CD14-positive monocyte (primary cell): ENCODE results near the gene APOL4. TPM values are rescaled to one million over a fixed set of nuclear protein-coding genes. Genes with fewer than 3 reads are reported as not detected.
A peak's percentile ranks its signal among the peaks of the same experiment; 100 is the strongest.

Experiments used
- DNase-seq, 3 donors: peaks; one replicate each; pipeline ENCODE4 v3.0.0-alpha.2; 2011 to 2022
- H2AFZ ChIP-seq: 2 replicates; pipeline ENCODE4 v1.6.0; 2012; ENCODE audit warnings: mild to moderate bottlenecking, low read depth, low read length, inconsistent platforms; ENCODE audit not compliant: insufficient read depth, poor library complexity, severe bottlenecking
- H3K27ac ChIP-seq, 2 donors: 1 replicate in 1 of 2; 2 replicates in 1 of 2; pipeline ENCODE4 v1.5.1; 2012 to 2013; ENCODE audit warnings: low read length in 2 of 2, control low read depth in 1 of 2, inconsistent platforms in 1 of 2, low read depth in 1 of 2, mild to moderate bottlenecking in 1 of 2
- H3K27me3 ChIP-seq, 2 donors: one replicate each; pipeline versions ENCODE4 v1.6.0 to v1.6.1; 2011 to 2013; ENCODE audit warnings: low read length in 2 of 2; ENCODE audit not compliant: control insufficient read depth in 2 of 2, insufficient read depth in 2 of 2
- H3K36me3 ChIP-seq, 2 donors: replicated peaks in 1 of 2; 1 replicate in 1 of 2; 2 replicates in 1 of 2; pipeline versions ENCODE4 v1.5.1 to v1.6.1; 2012 to 2013; ENCODE audit warnings: low read length in 2 of 2, control low read depth in 1 of 2, inconsistent platforms in 1 of 2, mild to moderate bottlenecking in 1 of 2; ENCODE audit not compliant: insufficient read depth in 2 of 2, control insufficient read depth in 1 of 2
- H3K4me1 ChIP-seq, 2 donors: 1 replicate in 1 of 2; 2 replicates in 1 of 2; pipeline versions ENCODE4 v1.5.1 to v1.6.1; 2012 to 2013; ENCODE audit warnings: low read length in 2 of 2, control low read depth in 1 of 2, inconsistent platforms in 1 of 2, mild to moderate bottlenecking in 1 of 2, moderate library complexity in 1 of 2; ENCODE audit not compliant: insufficient read depth in 2 of 2, control insufficient read depth in 1 of 2
- H3K4me2 ChIP-seq: replicated peaks from 2 replicates; pipeline ENCODE3; 2012; ENCODE audit warnings: low read length, moderate library complexity, mild to moderate bottlenecking; ENCODE audit not compliant: poor library complexity, severe bottlenecking; ENCODE audit errors: extremely low read depth
- H3K4me3 ChIP-seq, 3 experiments: fragments of 200-600 bp in 1 of 3; sonication (generic) in 1 of 3; replicated peaks in 1 of 3; 1 replicate in 2 of 3; 2 replicates in 1 of 3; pipeline ENCODE4 v1.5.1; 2011 to 2013; ENCODE audit warnings: low read length in 3 of 3, mild to moderate bottlenecking in 3 of 3, control low read depth in 2 of 3, low read depth in 2 of 3, inconsistent platforms in 1 of 3, moderate library complexity in 1 of 3
- H3K79me2 ChIP-seq: 2 replicates; pipeline ENCODE4 v1.6.0; 2012; ENCODE audit warnings: mild to moderate bottlenecking, control low read depth, inconsistent platforms, low read length, moderate library complexity; ENCODE audit not compliant: insufficient read depth
- H3K9ac ChIP-seq: 2 replicates; pipeline ENCODE4 v1.6.0; 2017; ENCODE audit warnings: low read length, mild to moderate bottlenecking; ENCODE audit not compliant: insufficient read depth, poor library complexity, severe bottlenecking
- H3K9me3 ChIP-seq, 2 donors: replicated peaks in 1 of 2; 1 replicate in 1 of 2; 2 replicates in 1 of 2; pipeline versions ENCODE4 v1.5.1 to v1.6.1; 2012 to 2013; ENCODE audit warnings: low read length in 2 of 2, control low read depth in 1 of 2; ENCODE audit not compliant: control insufficient read depth in 1 of 2, insufficient read depth in 1 of 2
- H4K20me1 ChIP-seq: 2 replicates; pipeline ENCODE4 v1.6.0; 2012; ENCODE audit warnings: mild to moderate bottlenecking, low read length, control low read depth, moderate library complexity; ENCODE audit not compliant: insufficient read depth
- H3K27ac Mint-ChIP-seq, 7 donors: one replicate each; pipeline ENCODE4 v1.8.0; 2020; ENCODE audit warnings: mild to moderate bottlenecking in 7 of 7, mixed read lengths in 7 of 7, moderate library complexity in 6 of 7, inconsistent platforms in 2 of 7
- H3K27me3 Mint-ChIP-seq, 3 donors: one replicate each; pipeline ENCODE4 v1.8.0; 2021 to 2022; ENCODE audit warnings: low read depth in 3 of 3, mild to moderate bottlenecking in 3 of 3, mixed read lengths in 3 of 3, moderate library complexity in 3 of 3, inconsistent platforms in 1 of 3
- H3K36me3 Mint-ChIP-seq, 2 donors: one replicate each; pipeline ENCODE4 v1.8.0; 2020; ENCODE audit warnings: mixed read lengths in 2 of 2, inconsistent platforms in 1 of 2, mild to moderate bottlenecking in 1 of 2
- H3K4me1 Mint-ChIP-seq: one replicate; pipeline ENCODE4 v1.8.0; 2020; ENCODE audit warnings: mild to moderate bottlenecking, mixed read lengths
- H3K4me3 Mint-ChIP-seq, 2 donors: one replicate each; pipeline ENCODE4 v1.8.0; 2020; ENCODE audit warnings: mild to moderate bottlenecking in 2 of 2, mixed read lengths in 2 of 2, moderate library complexity in 1 of 2
- H3K9me3 Mint-ChIP-seq, 7 donors: one replicate each; pipeline ENCODE4 v1.8.0; 2020 to 2022; ENCODE audit warnings: mixed read lengths in 7 of 7, mild to moderate bottlenecking in 6 of 7, moderate library complexity in 6 of 7, inconsistent platforms in 2 of 7
- CTCF ChIP-seq: fragments of 200-600 bp; IDR thresholded peaks from one replicate; pipeline ENCODE4 v1.8.0; 2022; ENCODE audit warnings: antibody characterized with exemption, mild to moderate bottlenecking
- WGBS: methylation state at CpG from one replicate; pipeline ENCODE4 v1.1.5; 2013; ENCODE audit warnings: missing lambda C conversion rate; ENCODE audit not compliant: insufficient coverage; 5-methylcytosine and 5-hydroxymethylcytosine counted together
- intact Hi-C, 2 donors: fragments of 100-400 bp; cut with micrococcal nuclease; formaldehyde crosslinking; loops; one replicate each; pipeline versions ENCODE4 v1.15.0 to v1.15.1; 2023
- polyA plus RNA-seq, 3 donors: library from polyadenylated mRNA; depleted of rRNA in 1 of 3; unstranded in 2 of 3; stranded (reverse) in 1 of 3; fragments of 300-500 nt in 2 of 3; fragments of >200 nt in 1 of 3; fragmentation: Illumina TruSeq in 2 of 3; gene quantifications; 1 replicate in 2 of 3; 2 replicates in 1 of 3; pipeline ENCODE4 v1.2.3, GENCODE V29; 2012 to 2021

Gene APOL4
- polyA plus RNA-seq, 3 donors: 0.51 to 1.4 (median 0.71) TPM

- Histone ChIP-seq H3K4me2 (no peak overlapping the region), H3K9me3 (no peaks in the 10 kb centered on the region), H3K4me3 (no peak overlapping the region), H3K36me3 (no peaks in the 10 kb centered on the region), H3K9ac (no peak overlapping the region), H4K20me1 (no peaks in the 10 kb centered on the region), H3K79me2 (no peaks in the 10 kb centered on the region), H3K4me1 (peaks cover 4 to 5% of the 10 kb centered on the region in 2 donors), H3K27ac (no peak overlapping the region), H2AFZ (no peak overlapping the region), H3K27me3 (no peaks in the 10 kb centered on the region)
- intact Hi-C loops: no loop called here
- H3K27me3 Mint-ChIP-seq: peaks cover 0 to 1% (median 0%) of the 10 kb centered on the region in 3 donors
- H3K4me3 Mint-ChIP-seq: no peak overlapping the region
- no peak for DNase-seq
- peaks cover 12% of the 10 kb centered on the region for H3K4me1 Mint-ChIP-seq
- no peak overlapping the region for H3K27ac Mint-ChIP-seq
- no peak for TF ChIP-seq CTCF
- peaks cover 0 to 3% (median 0%) of the 10 kb centered on the region in 7 donors for H3K9me3 Mint-ChIP-seq
- no peaks in the 10 kb centered on the region for H3K36me3 Mint-ChIP-seq
- 46% methylated on average over 1 of the region's 1 CpG for WGBS
Measured at GRCh38 chr22:36175892-36176291, 25.7 kb downstream of the APOL4 start.

GRCh38 chr22:36171941-36172340, 29.7 kb downstream of the APOL4 start:
- H3K27ac ChIP-seq: no peak overlapping the region
- Mint-ChIP-seq H3K27ac (no peak overlapping the region), H3K4me3 (no peak overlapping the region), H3K36me3 (no peaks in the 10 kb centered on the region), H3K9me3 (peaks cover 0 to 5% (median 0%) of the 10 kb centered on the region in 7 donors), H3K4me1 (peaks cover 9% of the 10 kb centered on the region), H3K27me3 (peaks cover 0 to 1% (median 0%) of the 10 kb centered on the region in 3 donors)
- no peak for DNase-seq
- no peak overlapping the region for H3K4me3 ChIP-seq
- H3K4me2 ChIP-seq: no peak overlapping the region
- intact Hi-C loops: no loop called here
- H2AFZ ChIP-seq: peak overlapping the region; percentile 6
- H3K9ac ChIP-seq: no peak overlapping the region
- no peaks in the 10 kb centered on the region for H3K79me2 ChIP-seq
- peaks cover 2 to 5% of the 10 kb centered on the region in 2 donors for H3K4me1 ChIP-seq
- H3K27me3 ChIP-seq: no peaks in the 10 kb centered on the region
- peaks cover 0 to 5% of the 10 kb centered on the region in 2 donors for H3K9me3 ChIP-seq
- WGBS: 43% methylated on average over 2 of the region's 3 CpGs
- no peaks in the 10 kb centered on the region for H3K36me3 ChIP-seq
- no peaks in the 10 kb centered on the region for H4K20me1 ChIP-seq
- no peak for TF ChIP-seq CTCF
